ENCODE measurements around the gene SETBP1.

Gene SETBP1

GRCh38 chr18:44680273-44681075, at the start of gene SETBP1:
SETBP1 (plus strand) TSS chr18:44680888; CDS start chr18:44701347, 20,459 bp downstream.
- DNase-seq, result peak in 13 of 14 donors; percentile 13 to 80 (median 51)

GRCh38 chr18:44632469-44633145, 48.1 kb upstream of the SETBP1 start:
- no peak for DNase-seq

GRCh38 chr18:44635546-44635945, 45.1 kb upstream of the SETBP1 start:
- DNase-seq, result no peak

- DNase-seq, result no peak
Observed at GRCh38 chr18:44636241-44636640, 44.4 kb upstream of the SETBP1 start.

GRCh38 chr18:44637210-44638033, 43.3 kb upstream of the SETBP1 start:
- no peak for DNase-seq

GRCh38 chr18:44638034-44638540, 42.6 kb upstream of the SETBP1 start:
- no peak for DNase-seq

- no peak for DNase-seq
Observed at GRCh38 chr18:44638811-44639210, 41.9 kb upstream of the SETBP1 start.

GRCh38 chr18:44643004-44643403, 37.7 kb upstream of the SETBP1 start:
- no peak for DNase-seq

- no peak for DNase-seq
Observed at GRCh38 chr18:44651478-44651877, 29.2 kb upstream of the SETBP1 start.

GRCh38 chr18:44651918-44652572, 28.6 kb upstream of the SETBP1 start:
- DNase-seq, result no peak

- no peak for DNase-seq
Observed at GRCh38 chr18:44652722-44653121, 28.0 kb upstream of the SETBP1 start.

GRCh38 chr18:44654573-44654972, 26.1 kb upstream of the SETBP1 start:
- no peak for DNase-seq

GRCh38 chr18:44655435-44655834, 25.3 kb upstream of the SETBP1 start:
- DNase-seq, result no peak

- DNase-seq, result no peak
Observed at GRCh38 chr18:44659771-44660170, 20.9 kb upstream of the SETBP1 start.

- no peak for DNase-seq
Observed at GRCh38 chr18:44668270-44668975, 12.3 kb upstream of the SETBP1 start.

- no peak for DNase-seq
Observed at GRCh38 chr18:44671914-44672313, 8.8 kb upstream of the SETBP1 start.

- no peak for DNase-seq
Observed at GRCh38 chr18:44672506-44672905, 8.2 kb upstream of the SETBP1 start.

GRCh38 chr18:44673256-44673880, 7.3 kb upstream of the SETBP1 start:
- DNase-seq, result no peak

- DNase-seq, result no peak
Observed at GRCh38 chr18:44677933-44678332, 2.8 kb upstream of the SETBP1 start.

- no peak for DNase-seq
Observed at GRCh38 chr18:44678725-44679055, 2.0 kb upstream of the SETBP1 start.
